Thyroid gland (tissue), 4 donors: ENCODE data around the gene KDM4E.

Experiments
- POLR2A ChIP-seq, 2 donors: fragments of 450-650 bp; IDR thresholded peaks; one replicate each; pipeline ENCODE4 v1.6.1; 2017; ENCODE audit warnings: antibody characterized with exemption in 2 of 2, mild to moderate bottlenecking in 2 of 2, moderate library complexity in 1 of 2
- TF ChIP-seq, protein P1 (sequence below), 6 experiments: fragments of 200-600 bp in 3 of 6; fragments of 450-650 bp in 3 of 6; sonication (generic) in 3 of 6; IDR thresholded peaks; one replicate each; pipeline ENCODE4 v1.5.1; 2016 to 2019; ENCODE audit warnings: antibody characterized with exemption in 6 of 6, mild to moderate bottlenecking in 2 of 6, inconsistent platforms in 1 of 6, moderate library complexity in 1 of 6

DNA sequence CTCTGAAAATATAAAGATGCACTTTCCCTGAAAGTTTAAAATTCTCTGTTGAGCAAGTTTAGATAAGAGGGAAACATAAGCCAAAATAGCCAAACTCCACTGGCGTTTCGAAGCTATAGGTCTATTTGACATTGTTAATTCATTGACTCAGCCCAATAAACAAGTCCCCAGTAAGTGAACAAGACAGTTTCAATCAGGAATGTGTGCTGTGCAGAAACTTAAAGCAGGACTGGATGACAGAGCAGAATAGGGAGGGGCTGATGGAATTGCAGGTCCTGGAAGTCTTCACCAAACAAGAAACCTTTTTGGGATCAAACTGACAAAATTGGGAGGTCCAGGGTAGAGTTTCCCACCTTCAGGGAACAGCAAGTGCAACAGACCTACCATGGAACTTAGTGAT lies 8.9 kb upstream of the KDM4E start:
- TF ChIP-seq, protein P1, sequence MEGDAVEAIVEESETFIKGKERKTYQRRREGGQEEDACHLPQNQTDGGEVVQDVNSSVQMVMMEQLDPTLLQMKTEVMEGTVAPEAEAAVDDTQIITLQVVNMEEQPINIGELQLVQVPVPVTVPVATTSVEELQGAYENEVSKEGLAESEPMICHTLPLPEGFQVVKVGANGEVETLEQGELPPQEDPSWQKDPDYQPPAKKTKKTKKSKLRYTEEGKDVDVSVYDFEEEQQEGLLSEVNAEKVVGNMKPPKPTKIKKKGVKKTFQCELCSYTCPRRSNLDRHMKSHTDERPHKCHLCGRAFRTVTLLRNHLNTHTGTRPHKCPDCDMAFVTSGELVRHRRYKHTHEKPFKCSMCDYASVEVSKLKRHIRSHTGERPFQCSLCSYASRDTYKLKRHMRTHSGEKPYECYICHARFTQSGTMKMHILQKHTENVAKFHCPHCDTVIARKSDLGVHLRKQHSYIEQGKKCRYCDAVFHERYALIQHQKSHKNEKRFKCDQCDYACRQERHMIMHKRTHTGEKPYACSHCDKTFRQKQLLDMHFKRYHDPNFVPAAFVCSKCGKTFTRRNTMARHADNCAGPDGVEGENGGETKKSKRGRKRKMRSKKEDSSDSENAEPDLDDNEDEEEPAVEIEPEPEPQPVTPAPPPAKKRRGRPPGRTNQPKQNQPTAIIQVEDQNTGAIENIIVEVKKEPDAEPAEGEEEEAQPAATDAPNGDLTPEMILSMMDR (IDR thresholded peaks at IDR 0.05) = no peak
- no peak for TF ChIP-seq POLR2A (IDR thresholded peaks at IDR 0.05)
